Stomach (tissue), 4 donors: Measurements from ENCODE around the gene UBLCP1.
"Not testable (repeated sequence)": the region's sequence is repeated elsewhere in the genome, so short reads cannot be mapped to it uniquely, and the experiment has no call there.

Experiments used
- EP300 ChIP-seq: sonication (generic); formaldehyde crosslinking; IDR thresholded peaks from one replicate; pipeline ENCODE4 v1.6.1; 2017; ENCODE audit warnings: antibody characterized with exemption
- POLR2A ChIP-seq, 4 donors: fragments of 450-650 bp; IDR thresholded peaks; one replicate each; pipeline ENCODE4 v1.6.1; 2016; ENCODE audit warnings: antibody characterized with exemption in 4 of 4, control low read depth in 2 of 4, mild to moderate bottlenecking in 1 of 4, moderate library complexity in 1 of 4
- POLR2AphosphoS5 ChIP-seq, 3 donors: sonication (generic); formaldehyde crosslinking; IDR thresholded peaks; one replicate each; pipeline ENCODE4 v1.6.1; 2016; ENCODE audit warnings: antibody characterized with exemption in 3 of 3
- TF ChIP-seq, protein P1 (sequence below), 7 experiments: fragments of 450-650 bp in 4 of 7; fragments of 200-600 bp in 3 of 7; sonication (generic) in 3 of 7; IDR thresholded peaks; one replicate each; pipeline ENCODE4 v1.5.1; 2016 to 2019; ENCODE audit warnings: antibody characterized with exemption in 7 of 7, control low read depth in 2 of 7, mild to moderate bottlenecking in 1 of 7

DNA sequence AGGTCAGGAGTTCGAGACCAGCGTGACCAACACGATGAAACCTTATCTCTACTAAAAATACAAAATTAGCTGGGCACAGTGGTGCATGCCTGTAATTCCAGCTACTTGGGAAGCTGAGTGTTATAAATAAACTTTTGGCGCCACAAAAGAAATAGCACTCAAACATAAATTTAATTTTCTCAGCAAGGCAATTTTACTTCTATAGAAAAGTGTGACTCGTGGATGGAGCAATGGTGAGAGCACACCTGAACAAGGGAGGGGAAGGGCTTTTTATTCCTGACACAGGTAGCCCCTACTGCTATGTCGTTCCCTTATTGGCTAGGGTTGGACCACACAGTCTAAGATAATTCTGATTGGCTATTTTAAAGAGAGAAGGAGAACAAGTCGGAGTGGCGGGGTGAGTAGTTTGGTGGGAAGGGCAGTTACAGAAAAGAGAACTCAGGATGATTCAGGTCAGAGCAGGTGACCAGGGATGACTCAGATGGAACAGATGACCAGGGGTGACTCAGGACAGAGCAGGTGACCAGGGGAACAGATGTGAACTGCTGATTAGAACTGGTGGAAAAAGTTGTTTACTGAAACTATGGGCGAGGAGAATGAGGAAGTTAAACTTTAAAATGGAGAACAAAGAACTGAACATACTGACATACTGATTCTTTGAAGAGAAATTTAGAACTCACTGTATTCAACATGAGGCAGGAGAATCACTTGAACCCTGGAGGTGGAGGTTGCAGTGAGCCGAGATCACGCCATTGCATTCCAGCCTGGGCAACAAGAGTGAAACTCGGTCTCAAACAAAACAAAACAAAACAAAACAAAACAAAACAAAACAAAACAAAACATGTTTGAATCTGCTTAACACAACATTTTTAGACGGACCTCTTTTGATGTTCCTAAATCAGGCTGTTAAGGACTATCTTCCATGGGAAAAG lies 39.1 kb downstream of the UBLCP1 start:
- TF ChIP-seq, protein P1, sequence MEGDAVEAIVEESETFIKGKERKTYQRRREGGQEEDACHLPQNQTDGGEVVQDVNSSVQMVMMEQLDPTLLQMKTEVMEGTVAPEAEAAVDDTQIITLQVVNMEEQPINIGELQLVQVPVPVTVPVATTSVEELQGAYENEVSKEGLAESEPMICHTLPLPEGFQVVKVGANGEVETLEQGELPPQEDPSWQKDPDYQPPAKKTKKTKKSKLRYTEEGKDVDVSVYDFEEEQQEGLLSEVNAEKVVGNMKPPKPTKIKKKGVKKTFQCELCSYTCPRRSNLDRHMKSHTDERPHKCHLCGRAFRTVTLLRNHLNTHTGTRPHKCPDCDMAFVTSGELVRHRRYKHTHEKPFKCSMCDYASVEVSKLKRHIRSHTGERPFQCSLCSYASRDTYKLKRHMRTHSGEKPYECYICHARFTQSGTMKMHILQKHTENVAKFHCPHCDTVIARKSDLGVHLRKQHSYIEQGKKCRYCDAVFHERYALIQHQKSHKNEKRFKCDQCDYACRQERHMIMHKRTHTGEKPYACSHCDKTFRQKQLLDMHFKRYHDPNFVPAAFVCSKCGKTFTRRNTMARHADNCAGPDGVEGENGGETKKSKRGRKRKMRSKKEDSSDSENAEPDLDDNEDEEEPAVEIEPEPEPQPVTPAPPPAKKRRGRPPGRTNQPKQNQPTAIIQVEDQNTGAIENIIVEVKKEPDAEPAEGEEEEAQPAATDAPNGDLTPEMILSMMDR (IDR thresholded peaks at IDR 0.05) = not testable (repeated sequence)
- TF ChIP-seq POLR2A (IDR thresholded peaks at IDR 0.05); EP300; POLR2AphosphoS5 (IDR thresholded peaks at IDR 0.05): not testable (repeated sequence)
